Sigmoid colon (tissue), 4 donors: ENCODE results near the gene MUC6.

Experiments
- POLR2A ChIP-seq, 2 donors: fragments of 450-650 bp; IDR thresholded peaks; one replicate each; pipeline ENCODE4 v1.6.1; 2016; ENCODE audit warnings: antibody characterized with exemption in 2 of 2, mild to moderate bottlenecking in 2 of 2, moderate library complexity in 2 of 2
- POLR2AphosphoS5 ChIP-seq, 4 donors: sonication (generic); formaldehyde crosslinking; IDR thresholded peaks; one replicate each; pipeline ENCODE4 v1.6.1; 2017; ENCODE audit warnings: antibody characterized with exemption in 4 of 4
- TF ChIP-seq, protein P1 (sequence below), 4 experiments: fragments of 450-650 bp in 3 of 4; fragments of 200-600 bp in 1 of 4; IDR thresholded peaks; one replicate each; pipeline ENCODE4 v1.5.1; 2016 to 2019; ENCODE audit warnings: antibody characterized with exemption in 4 of 4, mild to moderate bottlenecking in 3 of 4, moderate library complexity in 2 of 4

GRCh38 chr11:1083621-1084551 lies 47.4 kb upstream of the MUC6 start:
- TF ChIP-seq POLR2A (IDR thresholded peaks at IDR 0.05) (no peak), POLR2AphosphoS5 (IDR thresholded peaks at IDR 0.05) (no peak)
- TF ChIP-seq, protein P1, sequence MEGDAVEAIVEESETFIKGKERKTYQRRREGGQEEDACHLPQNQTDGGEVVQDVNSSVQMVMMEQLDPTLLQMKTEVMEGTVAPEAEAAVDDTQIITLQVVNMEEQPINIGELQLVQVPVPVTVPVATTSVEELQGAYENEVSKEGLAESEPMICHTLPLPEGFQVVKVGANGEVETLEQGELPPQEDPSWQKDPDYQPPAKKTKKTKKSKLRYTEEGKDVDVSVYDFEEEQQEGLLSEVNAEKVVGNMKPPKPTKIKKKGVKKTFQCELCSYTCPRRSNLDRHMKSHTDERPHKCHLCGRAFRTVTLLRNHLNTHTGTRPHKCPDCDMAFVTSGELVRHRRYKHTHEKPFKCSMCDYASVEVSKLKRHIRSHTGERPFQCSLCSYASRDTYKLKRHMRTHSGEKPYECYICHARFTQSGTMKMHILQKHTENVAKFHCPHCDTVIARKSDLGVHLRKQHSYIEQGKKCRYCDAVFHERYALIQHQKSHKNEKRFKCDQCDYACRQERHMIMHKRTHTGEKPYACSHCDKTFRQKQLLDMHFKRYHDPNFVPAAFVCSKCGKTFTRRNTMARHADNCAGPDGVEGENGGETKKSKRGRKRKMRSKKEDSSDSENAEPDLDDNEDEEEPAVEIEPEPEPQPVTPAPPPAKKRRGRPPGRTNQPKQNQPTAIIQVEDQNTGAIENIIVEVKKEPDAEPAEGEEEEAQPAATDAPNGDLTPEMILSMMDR (IDR thresholded peaks at IDR 0.05) = no peak
